OCI-LY7 (cell line): ENCODE measurements around the gene SIPA1L3.

ENCODE experiments used
- EZH2phosphoT487 ChIP-seq: fragments of 200-600 bp; sonication (generic); IDR thresholded peaks from 2 replicates; pipeline ENCODE4 v1.6.1; 2018; ENCODE audit warnings: low read depth, borderline replicate concordance, mild to moderate bottlenecking, mixed run types, antibody characterized with exemption, low read length, moderate library complexity, mixed read lengths
- TF ChIP-seq, protein P1 (sequence below): fragments of 200-600 bp; sonication (generic); conservative IDR thresholded peaks from 2 replicates; pipeline ENCODE4 v1.5.1; 2014; ENCODE audit warnings: mild to moderate bottlenecking, antibody characterized with exemption, low read length, moderate library complexity, mixed read lengths

DNA sequence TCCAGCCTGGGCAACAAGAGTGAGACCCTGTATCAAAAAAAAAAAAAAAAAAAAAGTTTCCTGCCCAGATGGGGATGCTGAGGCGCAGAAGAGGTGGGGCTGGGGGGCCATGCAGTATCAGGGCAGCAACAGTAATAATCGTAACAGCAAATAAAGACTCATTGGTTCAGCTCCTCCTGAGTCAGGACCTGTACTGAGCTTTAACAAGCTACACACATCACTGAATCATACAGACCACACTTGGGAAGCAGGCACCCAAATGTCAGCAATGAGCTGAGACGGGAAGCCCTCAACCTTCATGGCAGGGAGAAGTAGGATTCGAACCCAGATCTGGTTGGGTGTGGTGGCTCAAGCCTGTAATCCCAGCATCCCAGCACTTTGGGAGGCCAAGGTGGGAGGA lies 327.6 kb downstream of the SIPA1L3 start:
- TF ChIP-seq, protein P1, sequence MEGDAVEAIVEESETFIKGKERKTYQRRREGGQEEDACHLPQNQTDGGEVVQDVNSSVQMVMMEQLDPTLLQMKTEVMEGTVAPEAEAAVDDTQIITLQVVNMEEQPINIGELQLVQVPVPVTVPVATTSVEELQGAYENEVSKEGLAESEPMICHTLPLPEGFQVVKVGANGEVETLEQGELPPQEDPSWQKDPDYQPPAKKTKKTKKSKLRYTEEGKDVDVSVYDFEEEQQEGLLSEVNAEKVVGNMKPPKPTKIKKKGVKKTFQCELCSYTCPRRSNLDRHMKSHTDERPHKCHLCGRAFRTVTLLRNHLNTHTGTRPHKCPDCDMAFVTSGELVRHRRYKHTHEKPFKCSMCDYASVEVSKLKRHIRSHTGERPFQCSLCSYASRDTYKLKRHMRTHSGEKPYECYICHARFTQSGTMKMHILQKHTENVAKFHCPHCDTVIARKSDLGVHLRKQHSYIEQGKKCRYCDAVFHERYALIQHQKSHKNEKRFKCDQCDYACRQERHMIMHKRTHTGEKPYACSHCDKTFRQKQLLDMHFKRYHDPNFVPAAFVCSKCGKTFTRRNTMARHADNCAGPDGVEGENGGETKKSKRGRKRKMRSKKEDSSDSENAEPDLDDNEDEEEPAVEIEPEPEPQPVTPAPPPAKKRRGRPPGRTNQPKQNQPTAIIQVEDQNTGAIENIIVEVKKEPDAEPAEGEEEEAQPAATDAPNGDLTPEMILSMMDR = no peak
- no peak for TF ChIP-seq EZH2phosphoT487
